Keratinocyte (primary cell): ENCODE results near the gene KCTD17.

Experiments
- EZH2 ChIP-seq: IDR thresholded peaks from one replicate; pipeline ENCODE4 v1.6.1; 2012; ENCODE audit warnings: inconsistent platforms, mild to moderate bottlenecking, low read length, moderate library complexity
- TF ChIP-seq, protein P1 (sequence below), 3 experiments: IDR thresholded peaks in 1 of 3; conservative IDR thresholded peaks in 1 of 3; optimal IDR thresholded peaks in 1 of 3; 2 replicates in 2 of 3; 3 replicates in 1 of 3; pipeline versions ENCODE3 to v1.5.1; 2011; ENCODE audit warnings: low read length in 3 of 3, mild to moderate bottlenecking in 3 of 3, moderate library complexity in 2 of 3, control low read depth in 1 of 3, inconsistent platforms in 1 of 3; ENCODE audit not compliant: insufficient read depth in 2 of 3; ENCODE audit errors: extremely low read depth in 1 of 3

DNA sequence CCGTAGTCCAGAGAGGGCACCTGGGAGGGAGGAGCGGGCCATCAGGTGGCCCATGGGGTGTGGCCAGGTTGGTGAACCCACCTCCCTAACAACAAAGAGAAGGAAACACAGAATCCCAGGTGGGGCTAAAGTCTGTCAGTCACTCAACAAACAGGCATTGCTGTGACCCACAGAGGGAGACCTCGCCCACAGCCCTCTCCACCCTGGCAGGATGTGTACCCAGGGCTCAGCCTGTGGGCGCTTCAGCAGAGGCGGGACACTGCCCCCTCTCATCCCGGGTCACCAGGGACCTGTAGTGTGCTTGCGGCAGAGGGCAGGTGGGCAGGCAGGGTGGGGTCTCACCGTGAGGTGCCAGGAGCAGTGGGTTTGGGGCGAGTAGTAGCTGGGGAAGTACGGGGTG is 32.8 kb downstream of the KCTD17 start:
- TF ChIP-seq, protein P1, sequence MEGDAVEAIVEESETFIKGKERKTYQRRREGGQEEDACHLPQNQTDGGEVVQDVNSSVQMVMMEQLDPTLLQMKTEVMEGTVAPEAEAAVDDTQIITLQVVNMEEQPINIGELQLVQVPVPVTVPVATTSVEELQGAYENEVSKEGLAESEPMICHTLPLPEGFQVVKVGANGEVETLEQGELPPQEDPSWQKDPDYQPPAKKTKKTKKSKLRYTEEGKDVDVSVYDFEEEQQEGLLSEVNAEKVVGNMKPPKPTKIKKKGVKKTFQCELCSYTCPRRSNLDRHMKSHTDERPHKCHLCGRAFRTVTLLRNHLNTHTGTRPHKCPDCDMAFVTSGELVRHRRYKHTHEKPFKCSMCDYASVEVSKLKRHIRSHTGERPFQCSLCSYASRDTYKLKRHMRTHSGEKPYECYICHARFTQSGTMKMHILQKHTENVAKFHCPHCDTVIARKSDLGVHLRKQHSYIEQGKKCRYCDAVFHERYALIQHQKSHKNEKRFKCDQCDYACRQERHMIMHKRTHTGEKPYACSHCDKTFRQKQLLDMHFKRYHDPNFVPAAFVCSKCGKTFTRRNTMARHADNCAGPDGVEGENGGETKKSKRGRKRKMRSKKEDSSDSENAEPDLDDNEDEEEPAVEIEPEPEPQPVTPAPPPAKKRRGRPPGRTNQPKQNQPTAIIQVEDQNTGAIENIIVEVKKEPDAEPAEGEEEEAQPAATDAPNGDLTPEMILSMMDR (optimal IDR thresholded peaks at IDR 0.05 in 1 of 3, IDR thresholded peaks at IDR 0.05 in 1 of 3, conservative IDR thresholded peaks at IDR 0.05 in 1 of 3; ENCODE audit: extremely low read depth in 1 of 3, insufficient read depth in 2 of 3, low read length in 3 of 3): no peak
- no peak for TF ChIP-seq EZH2
